ENCODE data around the gene RHBDL3. TPM values are rescaled to one million over a fixed set of nuclear protein-coding genes. Genes with fewer than 3 reads are reported as not detected.

The RHBDL3 gene
- total RNA-seq, 4 donors from 2014 or later = 0.27 to 0.64 TPM; not detected in 2

DNA sequence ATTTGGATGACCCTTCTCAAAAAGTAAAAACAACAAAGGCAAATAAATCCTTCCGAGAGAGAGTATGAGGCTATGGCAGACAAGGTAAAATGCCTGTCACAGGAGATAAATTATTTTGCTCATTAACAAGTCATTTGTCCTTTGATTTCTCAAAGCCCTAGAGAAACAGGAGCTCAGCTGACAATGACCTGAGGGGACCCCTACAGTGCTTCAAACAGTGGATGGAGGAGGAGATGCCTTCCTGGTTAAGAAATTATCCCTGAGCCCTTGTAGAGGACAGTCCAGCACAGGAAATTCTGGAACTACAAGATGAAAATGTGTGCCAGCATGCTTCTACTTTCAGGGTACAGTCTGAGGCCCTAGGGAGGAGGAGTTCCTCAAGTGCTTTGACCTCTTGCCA lies 24.0 kb upstream of the RHBDL3 start:
- TF ChIP-seq POLR2A (IDR thresholded peaks at IDR 0.05) (no peak), POLR2AphosphoS5 (IDR thresholded peaks at IDR 0.05) (no peak), EP300 (IDR thresholded peaks at IDR 0.05; ENCODE audit: low read depth) (no peak)
- TF ChIP-seq, protein P1, sequence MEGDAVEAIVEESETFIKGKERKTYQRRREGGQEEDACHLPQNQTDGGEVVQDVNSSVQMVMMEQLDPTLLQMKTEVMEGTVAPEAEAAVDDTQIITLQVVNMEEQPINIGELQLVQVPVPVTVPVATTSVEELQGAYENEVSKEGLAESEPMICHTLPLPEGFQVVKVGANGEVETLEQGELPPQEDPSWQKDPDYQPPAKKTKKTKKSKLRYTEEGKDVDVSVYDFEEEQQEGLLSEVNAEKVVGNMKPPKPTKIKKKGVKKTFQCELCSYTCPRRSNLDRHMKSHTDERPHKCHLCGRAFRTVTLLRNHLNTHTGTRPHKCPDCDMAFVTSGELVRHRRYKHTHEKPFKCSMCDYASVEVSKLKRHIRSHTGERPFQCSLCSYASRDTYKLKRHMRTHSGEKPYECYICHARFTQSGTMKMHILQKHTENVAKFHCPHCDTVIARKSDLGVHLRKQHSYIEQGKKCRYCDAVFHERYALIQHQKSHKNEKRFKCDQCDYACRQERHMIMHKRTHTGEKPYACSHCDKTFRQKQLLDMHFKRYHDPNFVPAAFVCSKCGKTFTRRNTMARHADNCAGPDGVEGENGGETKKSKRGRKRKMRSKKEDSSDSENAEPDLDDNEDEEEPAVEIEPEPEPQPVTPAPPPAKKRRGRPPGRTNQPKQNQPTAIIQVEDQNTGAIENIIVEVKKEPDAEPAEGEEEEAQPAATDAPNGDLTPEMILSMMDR (IDR thresholded peaks at IDR 0.05) = no peak
- no peaks in the 10 kb centered on the region for H3K4me1 ChIP-seq
- in situ Hi-C loops (cut with MboI; ENCODE audit: low pct_ligation_motif_present in 1 of 4, low pct_unique_long_range_greater_than_20kb in 1 of 4, low sequenced_read_pairs in 3 of 4) = no loop called here

DNA sequence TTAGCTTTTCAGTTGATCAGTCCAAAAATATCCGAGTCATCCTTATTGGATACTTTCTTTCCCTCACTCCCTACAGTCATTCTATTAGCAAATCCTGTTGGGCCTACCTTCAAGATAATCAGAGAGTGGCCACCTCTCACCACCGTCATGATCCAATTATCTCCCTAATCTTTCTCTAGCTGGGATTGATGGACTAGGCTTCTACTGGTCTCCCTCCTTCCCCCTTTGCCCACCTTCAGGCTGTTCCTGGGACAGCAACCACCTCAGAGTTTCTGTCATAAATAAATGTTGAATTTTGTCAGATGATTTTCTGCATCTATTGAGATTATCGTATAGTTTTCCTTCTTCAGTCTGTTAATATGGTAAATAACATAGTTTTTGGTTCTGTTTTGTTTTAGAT lies 16.2 kb upstream of the RHBDL3 start:
- no peak for DNase-seq
- Histone ChIP-seq H3K4me3 (no peak overlapping the region), H3K4me1 (no peaks in the 10 kb centered on the region), H3K36me3 (no peaks in the 10 kb centered on the region), H3K27me3 (no peaks in the 10 kb centered on the region), H3K9me3 (no peaks in the 10 kb centered on the region), H3K27ac (no peak overlapping the region)
- in situ Hi-C loops (cut with MboI; ENCODE audit: low pct_ligation_motif_present in 1 of 4, low pct_unique_long_range_greater_than_20kb in 1 of 4, low sequenced_read_pairs in 3 of 4) (no loop called here), intact Hi-C loops (cut with DNase I; ENCODE audit: low total_unique reads) (no loop called here)
- 90 to 92% methylated on average over 3 of the region's 3 CpGs for WGBS, 2 donors (ENCODE audit: low coverage in 1 of 2)
- TF ChIP-seq POLR2A (IDR thresholded peaks at IDR 0.05) = no peak
- TF ChIP-seq, protein P1 (IDR thresholded peaks at IDR 0.05) = no peak
- no peak for TF ChIP-seq EP300 (IDR thresholded peaks at IDR 0.05; ENCODE audit: low read depth)
- no peak for TF ChIP-seq POLR2AphosphoS5 (IDR thresholded peaks at IDR 0.05)

More for the DNA sequence above, 24.0 kb upstream of the RHBDL3 start:
- Histone ChIP-seq H3K27me3 (no peaks in the 10 kb centered on the region), H3K36me3 (no peaks in the 10 kb centered on the region), H3K4me3 (no peak overlapping the region), H3K9me3 (no peaks in the 10 kb centered on the region), H3K27ac (no peak overlapping the region)
- 93 to 100% methylated on average over 1 of the region's 1 CpG for WGBS, 2 donors (ENCODE audit: low coverage in 1 of 2)
- no peak for DNase-seq
- intact Hi-C loops (cut with DNase I; ENCODE audit: low total_unique reads) = no loop called here

DNA sequence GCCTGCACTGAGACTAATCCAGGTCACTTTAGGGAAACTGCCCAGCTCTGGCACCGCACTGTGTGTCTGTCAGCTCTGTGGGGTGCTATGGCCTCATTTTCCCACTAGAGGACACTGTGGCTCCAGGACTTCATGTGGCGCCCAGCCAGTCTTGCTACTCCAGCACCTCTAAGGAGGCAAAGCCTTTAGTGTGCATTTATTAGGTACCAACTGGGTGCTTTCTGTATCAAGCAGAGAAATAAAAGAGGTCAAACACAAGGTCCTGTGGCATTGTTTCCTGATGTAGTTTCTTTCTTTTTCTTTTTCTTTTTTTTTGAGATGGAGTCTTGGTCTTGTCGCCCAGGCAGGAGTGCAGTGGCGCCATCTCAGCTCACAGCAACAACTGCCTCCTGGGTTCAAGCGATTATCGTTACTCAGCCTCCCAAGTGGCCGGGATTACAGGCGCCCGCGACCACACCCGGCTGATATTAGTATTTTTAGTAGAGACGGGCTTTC lies 12.5 kb upstream of the RHBDL3 start:
- Histone ChIP-seq H3K4me3 (no peak overlapping the region), H3K9me3 (no peaks in the 10 kb centered on the region), H3K27ac (no peak overlapping the region), H3K4me1 (peaks cover 0 to 7% (median 5%) of the 10 kb centered on the region in 4 donors), H3K27me3 (no peaks in the 10 kb centered on the region), H3K36me3 (no peaks in the 10 kb centered on the region)
- 58% methylated on average over 12 of the region's 12 CpGs; no CpG with 5 or more reads in 1 of the 2 donors for WGBS, 2 donors (ENCODE audit: low coverage in 1 of 2)
- in situ Hi-C loops (cut with MboI; ENCODE audit: low pct_ligation_motif_present in 1 of 4, low pct_unique_long_range_greater_than_20kb in 1 of 4, low sequenced_read_pairs in 3 of 4) = no loop called here
- no peak for TF ChIP-seq POLR2AphosphoS5 (IDR thresholded peaks at IDR 0.05)
- TF ChIP-seq, protein P1 (IDR thresholded peaks at IDR 0.05) = peak; percentile 86 to 97 (median 95)
- intact Hi-C loops (cut with DNase I; ENCODE audit: low total_unique reads) = no loop called here
- peak; percentile 81 for DNase-seq

DNA sequence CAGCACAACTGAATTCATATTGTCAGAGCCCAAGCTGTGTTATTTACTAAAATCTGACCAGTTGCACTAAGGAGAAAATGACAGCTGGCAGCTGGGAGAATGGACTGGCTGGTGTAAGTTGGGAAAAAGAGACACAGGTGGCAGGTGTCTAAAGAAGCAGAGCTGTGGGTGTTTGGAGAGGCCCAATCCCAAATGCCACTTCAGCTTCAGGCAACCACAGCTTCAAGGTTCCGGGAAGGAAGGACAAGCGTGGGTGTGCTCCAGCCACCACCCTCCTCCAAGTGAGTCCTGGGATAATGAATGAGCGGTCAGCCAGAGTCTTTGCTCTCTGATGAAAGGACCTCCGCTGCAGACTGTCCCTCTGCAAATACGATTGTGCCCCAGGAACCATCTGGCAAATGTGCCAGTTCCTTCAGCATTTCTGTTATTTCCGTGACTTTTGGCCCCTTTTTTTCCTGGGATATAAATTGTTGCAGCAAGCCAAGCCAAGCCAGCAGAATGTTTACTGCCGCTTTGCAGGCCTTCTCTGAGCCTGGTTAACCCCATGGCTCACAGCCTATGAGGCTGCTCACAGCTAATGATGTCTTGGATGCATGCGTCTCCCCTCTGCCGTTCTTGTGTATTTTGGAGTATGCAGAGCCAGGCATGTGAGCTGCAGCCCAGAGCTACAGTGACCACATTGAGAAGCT lies 9.5 kb upstream of the RHBDL3 start:
- H3K36me3 ChIP-seq = no peaks in the 10 kb centered on the region
- no peak overlapping the region for H3K27ac ChIP-seq
- H3K4me3 ChIP-seq = no peak overlapping the region
- TF ChIP-seq, protein P1 (IDR thresholded peaks at IDR 0.05) = no peak
- TF ChIP-seq POLR2AphosphoS5 (IDR thresholded peaks at IDR 0.05) = no peak
- intact Hi-C loops (cut with DNase I; ENCODE audit: low total_unique reads) = no loop called here
- 18 to 25% methylated on average over 3 to 9 of the region's 9 CpGs for WGBS, 2 donors (ENCODE audit: low coverage in 1 of 2)
- no peaks in the 10 kb centered on the region for H3K27me3 ChIP-seq
- no peaks in the 10 kb centered on the region for H3K9me3 ChIP-seq
- peaks cover 0 to 9% (median 5%) of the 10 kb centered on the region in 4 donors for H3K4me1 ChIP-seq
- no peak for DNase-seq
- in situ Hi-C loops (cut with MboI; ENCODE audit: low pct_ligation_motif_present in 1 of 4, low pct_unique_long_range_greater_than_20kb in 1 of 4, low sequenced_read_pairs in 3 of 4) = loop anchor here in 2 of 4 donors (5.0 kb wide), 1 partner anchor 61 kb away; no protein-coding TSS in a partner anchor
